GM19099 (cell line): ENCODE measurements around the gene ZFAND6.

Experiments
- POLR2A ChIP-seq: IDR thresholded peaks from 3 replicates; pipeline ENCODE4 v1.6.1; 2011; ENCODE audit warnings: low read depth; ENCODE audit not compliant: insufficient read length; ENCODE audit errors: extremely low read depth

The ZFAND6 gene

GRCh38 chr15:80170596-80170995 lies 111.1 kb downstream of the ZFAND6 start:
- TF ChIP-seq POLR2A = no peak

- no peak for TF ChIP-seq POLR2A
These were observed 112.3 kb downstream of the ZFAND6 start for GRCh38 chr15:80171787-80172186.

GRCh38 chr15:80172401-80172800 lies 112.9 kb downstream of the ZFAND6 start:
- TF ChIP-seq POLR2A = no peak

GRCh38 chr15:80173022-80173759 lies 113.7 kb downstream of the ZFAND6 start:
- no peak for TF ChIP-seq POLR2A

- no peak for TF ChIP-seq POLR2A
These were observed 114.7 kb downstream of the ZFAND6 start for GRCh38 chr15:80174017-80174746.

- no peak for TF ChIP-seq POLR2A
These were observed 116.0 kb downstream of the ZFAND6 start for GRCh38 chr15:80175436-80175835.

GRCh38 chr15:80176443-80176842 lies 117.0 kb downstream of the ZFAND6 start:
- TF ChIP-seq POLR2A = no peak

GRCh38 chr15:80177156-80177555 lies 117.7 kb downstream of the ZFAND6 start:
- TF ChIP-seq POLR2A = no peak

GRCh38 chr15:80179025-80179759 lies 119.7 kb downstream of the ZFAND6 start:
- TF ChIP-seq POLR2A = no peak

- TF ChIP-seq POLR2A = no peak
These were observed 120.5 kb downstream of the ZFAND6 start for GRCh38 chr15:80179935-80180334.

- TF ChIP-seq POLR2A = no peak
These were observed 121.0 kb downstream of the ZFAND6 start for GRCh38 chr15:80180468-80180867.

GRCh38 chr15:80180986-80181385 lies 121.5 kb downstream of the ZFAND6 start:
- no peak for TF ChIP-seq POLR2A

GRCh38 chr15:80182611-80183261 lies 123.3 kb downstream of the ZFAND6 start:
- no peak for TF ChIP-seq POLR2A

- TF ChIP-seq POLR2A = no peak
These were observed 123.8 kb downstream of the ZFAND6 start for GRCh38 chr15:80183306-80183705.

GRCh38 chr15:80183886-80184285 lies 124.4 kb downstream of the ZFAND6 start:
- TF ChIP-seq POLR2A = no peak

- TF ChIP-seq POLR2A = no peak
These were observed 125.1 kb downstream of the ZFAND6 start for GRCh38 chr15:80184554-80184953.

- TF ChIP-seq POLR2A = no peak
These were observed 125.7 kb downstream of the ZFAND6 start for GRCh38 chr15:80185152-80185551.
